K562 (cell line): ENCODE results near the gene BCAP31. TPM values are rescaled to one million over a fixed set of nuclear protein-coding genes. Genes with fewer than 3 reads are reported as not detected.
A peak's percentile ranks its signal among the peaks of the same experiment; 100 is the strongest.

Source experiments
- ATF1 ChIP-seq, 2 experiments: fragments of 450-650 bp in 1 of 2; IDR thresholded peaks; 2 replicates each; pipeline ENCODE4 v1.6.1; 2016; ENCODE audit warnings: missing compliant biosample characterization in 1 of 2, missing genetic modification characterization in 1 of 2
- CREB5 ChIP-seq: fragments of 250-450 bp; sonication (Bioruptor Pico); IDR thresholded peaks from 2 replicates; pipeline ENCODE4 v1.5.0; 2020; ENCODE audit warnings: mild to moderate bottlenecking
- CTCFL ChIP-seq: IDR thresholded peaks from 2 replicates; pipeline ENCODE4 v1.6.1; 2011; ENCODE audit warnings: borderline replicate concordance, low read depth, mild to moderate bottlenecking, moderate library complexity, low read length; ENCODE audit not compliant: insufficient read depth, poor library complexity, severe bottlenecking
- EGR1 ChIP-seq: fragments of 450-650 bp; conservative IDR thresholded peaks from 2 replicates; pipeline ENCODE4 v1.6.1; 2017; ENCODE audit warnings: mild to moderate bottlenecking
- ERF ChIP-seq: fragments of 450-650 bp; formaldehyde crosslinking; IDR thresholded peaks from 2 replicates; pipeline ENCODE4 v1.4.0; 2020; ENCODE audit warnings: mild to moderate bottlenecking, mixed read lengths
- FOXK1 ChIP-seq: sonication (generic); formaldehyde crosslinking; IDR thresholded peaks from 2 replicates; pipeline ENCODE4 v1.8.0; 2022; ENCODE audit warnings: missing genetic modification reagents, mild to moderate bottlenecking, borderline replicate concordance
- HDAC1 ChIP-seq, 2 experiments: fragments of 450-650 bp; IDR thresholded peaks; 2 replicates each; pipeline ENCODE4 v1.6.1; 2016 to 2017; ENCODE audit warnings: inconsistent platforms in 1 of 2, mild to moderate bottlenecking in 1 of 2, moderate library complexity in 1 of 2
- KAT8 ChIP-seq: fragments of 450-650 bp; IDR thresholded peaks from 2 replicates; pipeline ENCODE4 v1.6.1; 2016; ENCODE audit warnings: low read depth, mild to moderate bottlenecking
- MTA1 ChIP-seq: fragments of 450-650 bp; IDR thresholded peaks from 2 replicates; pipeline ENCODE4 v1.6.1; 2017; ENCODE audit warnings: borderline replicate concordance
- MTA3 ChIP-seq: fragments of 450-650 bp; formaldehyde crosslinking; IDR thresholded peaks from 2 replicates; pipeline ENCODE4 v1.6.1; 2017; ENCODE audit warnings: mild to moderate bottlenecking, borderline replicate concordance
- PCBP2 ChIP-seq: fragments of 200-400 bp; formaldehyde crosslinking; IDR thresholded peaks from 2 replicates; pipeline ENCODE4 v1.6.1; 2018; ENCODE audit warnings: low read length, low read depth, mild to moderate bottlenecking, moderate library complexity; ENCODE audit not compliant: poor library complexity, severe bottlenecking
- PHF8 ChIP-seq: fragments of 200-600 bp; sonication (generic); IDR thresholded peaks from 2 replicates; pipeline ENCODE4 v1.6.1; 2012; ENCODE audit warnings: mixed run types, mild to moderate bottlenecking, inconsistent platforms, low read length, moderate library complexity, borderline replicate concordance
- RBFOX2 ChIP-seq: fragments of 200-400 bp; formaldehyde crosslinking; IDR thresholded peaks from 2 replicates; pipeline ENCODE4 v1.6.1; 2017; ENCODE audit warnings: low read depth, mild to moderate bottlenecking, low read length, moderate library complexity
- SNIP1 ChIP-seq: fragments of 450-650 bp; IDR thresholded peaks from 2 replicates; pipeline ENCODE4 v1.7.1; 2017; ENCODE audit warnings: low read depth, mild to moderate bottlenecking
- SP2 ChIP-seq: IDR thresholded peaks from 2 replicates; pipeline ENCODE4 v1.6.1; 2011; ENCODE audit warnings: mild to moderate bottlenecking, low read depth, low read length, moderate library complexity; ENCODE audit not compliant: poor library complexity, severe bottlenecking; ENCODE audit errors: extremely low read depth
- SRF ChIP-seq, 2 experiments: fragments of 250-450, 450-650 bp in 1 of 2; sonication (Bioruptor Pico) in 1 of 2; sonication (generic) in 1 of 2; formaldehyde crosslinking; IDR thresholded peaks; 2 replicates each; pipeline versions ENCODE4 v1.5.0 to v1.5.1; 2020 to 2022; ENCODE audit warnings: mild to moderate bottlenecking in 1 of 2, missing genetic modification reagents in 1 of 2
- TAF15 ChIP-seq: fragments of 200-400 bp; formaldehyde crosslinking; IDR thresholded peaks from 2 replicates; pipeline ENCODE4 v1.6.1; 2017; ENCODE audit warnings: mild to moderate bottlenecking, low read depth, low read length, moderate library complexity
- TARDBP ChIP-seq: fragments of 450-650 bp; IDR thresholded peaks from 2 replicates; pipeline ENCODE4 v1.6.1; 2016
- TSC22D4 ChIP-seq: fragments of 450-650 bp; IDR thresholded peaks from 2 replicates; pipeline ENCODE4 v1.6.1; 2016; ENCODE audit warnings: missing genetic modification characterization, missing biosample characterization, control low read depth
- UBTF ChIP-seq, 2 experiments: IDR thresholded peaks; 2 replicates each; pipeline ENCODE4 v1.6.1; 2012; ENCODE audit warnings: improper control_type of control experiment in 2 of 2, low read depth in 2 of 2, low read length in 2 of 2, borderline replicate concordance in 1 of 2
- ZNF124 ChIP-seq: sonication (generic); formaldehyde crosslinking; IDR thresholded peaks from 2 replicates; pipeline ENCODE4 v1.8.1; 2022; ENCODE audit warnings: missing genetic modification reagents
- ZNF311 ChIP-seq: fragments of 250-450 bp; sonication (Bioruptor Pico); IDR thresholded peaks from 2 replicates; pipeline ENCODE4 v1.4.0; 2020; ENCODE audit warnings: mild to moderate bottlenecking, moderate library complexity
- ZSCAN29 ChIP-seq: fragments of 450-650 bp; IDR thresholded peaks from 2 replicates; pipeline ENCODE4 v1.6.1; 2017
- polyA plus RNA-seq, 8 experiments: library from polyadenylated mRNA; depleted of rRNA in 4 of 8; stranded (reverse) in 5 of 8; unstranded in 3 of 8; fragments of >200 nt; fragmentation: Nextera tagmentation in 2 of 8; fragmentation: Illumina TruSeq in 1 of 8; extraction: Ambion mirVana in 2 of 8; extraction: Trizol in 1 of 8; gene quantifications; 2 replicates each; pipeline versions ENCODE4 v1.2.1 to v1.2.3, GENCODE V29; 2011 to 2014; ENCODE audit warnings: inconsistent platforms in 1 of 8, missing spikeins in 1 of 8
- total RNA-seq, 7 experiments: library from RNA; depleted of rRNA in 6 of 7; stranded (reverse); fragments of >200 nt in 6 of 7; fragmentation: Illumina TruSeq in 2 of 7; extraction: Trizol in 2 of 7; gene quantifications; 2 replicates each; pipeline versions ENCODE4 v1.2.1 to v1.2.3, GENCODE V29; 2011 to 2021; ENCODE audit warnings: low replicate concordance in 1 of 7

The BCAP31 gene
- total and polyA plus RNA-seq, 9 of the 15 experiments (the other 6 are each of a cell fraction or from before 2014, with no cell fraction given), result 156 to 683 (median 188) TPM

GRCh38 chrX:153724252-153725038 is at the start of gene BCAP31, which contains the start of gene ABCD1 (continued):
- TF ChIP-seq RBFOX2, result peak; percentile 89
- TF ChIP-seq TSC22D4 (tag), result no peak
- no peak for TF ChIP-seq ZNF124
- TF ChIP-seq PCBP2, result no peak
- TF ChIP-seq EGR1, result peak; percentile 93
- no peak for TF ChIP-seq KAT8
- TF ChIP-seq UBTF (IDR thresholded peaks at IDR 0.05; ENCODE audit: borderline replicate concordance in 1 of 2, low read depth in 2 of 2, low read length in 2 of 2), result no peak
- no peak for TF ChIP-seq ZNF311
- no peak for TF ChIP-seq SP2
- no peak for TF ChIP-seq SNIP1
- peak; percentile 48; the same call in 1 of the 2 replicates for TF ChIP-seq PHF8
- TF ChIP-seq FOXK1 (CRISPR knock-in tag), result no peak
- no peak for TF ChIP-seq ZSCAN29
- no peak for TF ChIP-seq MTA1
- no peak for TF ChIP-seq ATF1 (CRISPR knock-in tag; IDR thresholded peaks at IDR 0.05)
- no peak for TF ChIP-seq ATF1 (tag; IDR thresholded peaks at IDR 0.05)
- TF ChIP-seq ERF (CRISPR knock-in tag), result no peak
- TF ChIP-seq CTCFL, result no peak
- TF ChIP-seq HDAC1 (IDR thresholded peaks at IDR 0.05), result peak in 1 of 2 experiments; percentile 66; a peak in 1 of 4 replicates
- no peak for TF ChIP-seq TAF15
- no peak for TF ChIP-seq SRF (CRISPR knock-in tag; IDR thresholded peaks at IDR 0.05)
- no peak for TF ChIP-seq TARDBP
- TF ChIP-seq CREB5 (CRISPR knock-in tag), result no peak
- 0 out of 2 replicates have a peak, but pooled peaks have one; percentile 19 for TF ChIP-seq MTA3
